Liver (tissue), 9 donors: ENCODE results near the gene EDAR. TPM values are rescaled to one million over a fixed set of nuclear protein-coding genes. Genes with fewer than 3 reads are reported as not detected.

Source experiments
- DNase-seq: peaks from one replicate; pipeline ENCODE4 v3.0.0-alpha.2; 2017; ENCODE audit warnings: low spot score
- H3K27ac ChIP-seq, 2 donors: one replicate each; pipeline ENCODE4 v1.7.0; 2013; ENCODE audit warnings: inconsistent platforms in 2 of 2, low read length in 2 of 2, control low read depth in 1 of 2, low read depth in 1 of 2, mild to moderate bottlenecking in 1 of 2
- H3K27me3 ChIP-seq, 4 donors: one replicate each; pipeline versions ENCODE4 v1.6.1 to v1.7.0; 2013; ENCODE audit warnings: low read length in 3 of 4, inconsistent platforms in 1 of 4, mild to moderate bottlenecking in 1 of 4, moderate library complexity in 1 of 4; ENCODE audit not compliant: control insufficient read depth in 4 of 4, insufficient read depth in 4 of 4
- H3K36me3 ChIP-seq, 4 donors: one replicate each; pipeline versions ENCODE4 v1.6.1 to v1.7.0; 2013; ENCODE audit warnings: low read length in 3 of 4, mild to moderate bottlenecking in 3 of 4, low read depth in 1 of 4, moderate library complexity in 1 of 4; ENCODE audit not compliant: control insufficient read depth in 4 of 4, insufficient read depth in 3 of 4
- H3K4me1 ChIP-seq, 4 donors: one replicate each; pipeline versions ENCODE4 v1.6.1 to v1.7.0; 2013; ENCODE audit warnings: low read length in 3 of 4, mild to moderate bottlenecking in 3 of 4, moderate library complexity in 1 of 4; ENCODE audit not compliant: control insufficient read depth in 4 of 4, insufficient read depth in 4 of 4
- H3K4me3 ChIP-seq, 3 donors: one replicate each; pipeline versions ENCODE4 v1.6.1 to v1.7.0; 2013; ENCODE audit warnings: low read length in 3 of 3, control low read depth in 1 of 3, low read depth in 1 of 3, mild to moderate bottlenecking in 1 of 3
- H3K9ac ChIP-seq, 2 donors: one replicate each; pipeline ENCODE4 v1.7.0; 2013; ENCODE audit warnings: low read length in 2 of 2, mild to moderate bottlenecking in 2 of 2, moderate library complexity in 2 of 2, control low read depth in 1 of 2, low read depth in 1 of 2
- H3K9me3 ChIP-seq, 4 donors: one replicate each; pipeline versions ENCODE4 v1.6.1 to v1.7.0; 2013; ENCODE audit warnings: low read length in 3 of 4; ENCODE audit not compliant: control insufficient read depth in 4 of 4
- ATF3 ChIP-seq: IDR thresholded peaks from 2 replicates; pipeline ENCODE4 v1.6.1; 2016; ENCODE audit warnings: antibody characterized with exemption
- EGR1 ChIP-seq, 2 donors: IDR thresholded peaks; 2 replicates each; pipeline ENCODE4 v1.6.1; 2016 to 2018; ENCODE audit warnings: antibody characterized with exemption in 2 of 2, low read depth in 2 of 2
- FOXA1 ChIP-seq: IDR thresholded peaks from 2 replicates; pipeline ENCODE4 v1.6.1; 2016; ENCODE audit warnings: antibody characterized with exemption
- FOXA2 ChIP-seq: IDR thresholded peaks from 2 replicates; pipeline ENCODE4 v1.6.1; 2016; ENCODE audit warnings: antibody characterized with exemption
- GABPA ChIP-seq, 2 donors: IDR thresholded peaks in 1 of 2; conservative IDR thresholded peaks in 1 of 2; 2 replicates each; pipeline ENCODE4 v1.6.1; 2016; ENCODE audit warnings: antibody characterized with exemption in 2 of 2, mild to moderate bottlenecking in 1 of 2, moderate library complexity in 1 of 2
- HNF4A ChIP-seq, 2 donors: conservative IDR thresholded peaks; 2 replicates each; pipeline ENCODE4 v1.6.1; 2016; ENCODE audit warnings: antibody characterized with exemption in 2 of 2, mild to moderate bottlenecking in 2 of 2
- HNF4G ChIP-seq: IDR thresholded peaks from 2 replicates; pipeline ENCODE4 v1.6.1; 2016; ENCODE audit warnings: antibody characterized with exemption
- JUND ChIP-seq, 2 donors: IDR thresholded peaks; 2 replicates each; pipeline ENCODE4 v1.6.1; 2016; ENCODE audit warnings: antibody characterized with exemption in 2 of 2
- NR2F2 ChIP-seq: IDR thresholded peaks from 2 replicates; pipeline ENCODE4 v1.6.1; 2016; ENCODE audit warnings: antibody characterized with exemption
- RAD21 ChIP-seq, 2 donors: IDR thresholded peaks; 2 replicates each; pipeline ENCODE4 v1.6.1; 2016; ENCODE audit warnings: antibody characterized with exemption in 2 of 2, mild to moderate bottlenecking in 2 of 2
- REST ChIP-seq: IDR thresholded peaks from 2 replicates; pipeline ENCODE4 v1.6.1; 2016; ENCODE audit warnings: antibody characterized with exemption, mild to moderate bottlenecking
- RXRA ChIP-seq, 2 donors: IDR thresholded peaks; 2 replicates each; pipeline ENCODE4 v1.6.1; 2017 to 2018; ENCODE audit warnings: antibody characterized with exemption in 2 of 2, mild to moderate bottlenecking in 1 of 2
- SP1 ChIP-seq: IDR thresholded peaks from 2 replicates; pipeline ENCODE4 v1.6.1; 2018; ENCODE audit warnings: antibody characterized with exemption, mild to moderate bottlenecking
- TAF1 ChIP-seq: conservative IDR thresholded peaks from 2 replicates; pipeline ENCODE4 v1.6.1; 2016; ENCODE audit warnings: antibody characterized with exemption, mild to moderate bottlenecking
- YY1 ChIP-seq: IDR thresholded peaks from 2 replicates; pipeline ENCODE4 v1.6.1; 2016; ENCODE audit warnings: antibody characterized with exemption, mild to moderate bottlenecking
- ZBTB33 ChIP-seq: IDR thresholded peaks from 2 replicates; pipeline ENCODE4 v1.6.1; 2016; ENCODE audit warnings: antibody characterized with exemption
- WGBS: extraction: QIAGEN DNeasy Blood & Tissue Kit; methylation state at CpG from one replicate; pipeline ENCODE4 v1.1.7; 2013; 5-methylcytosine and 5-hydroxymethylcytosine counted together
- polyA plus RNA-seq, 2 donors: library from polyadenylated mRNA; stranded (reverse) in 1 of 2; unstranded in 1 of 2; fragments of 200-250 nt in 1 of 2; fragments of >200 nt in 1 of 2; fragmentation: Nextera tagmentation in 1 of 2; extraction: Ambion mirVana in 1 of 2; gene quantifications; one replicate each; pipeline versions ENCODE4 v1.2.1 to v1.2.3, GENCODE V29; 2013 to 2015
- total RNA-seq, 2 donors: library from RNA; depleted of rRNA; stranded (reverse); fragments of >200 nt; gene quantifications; one replicate each; pipeline ENCODE4 v1.2.3, GENCODE V29; 2014
- TF ChIP-seq, protein P1 (sequence below): IDR thresholded peaks from 2 replicates; pipeline ENCODE4 v1.6.1; 2016; ENCODE audit warnings: antibody characterized with exemption
- TF ChIP-seq, protein P2 (sequence below): fragments of 150-350 bp; IDR thresholded peaks from 2 replicates; pipeline ENCODE4 v1.5.1; 2017; ENCODE audit warnings: improper control_type of control experiment, low read depth, low read length; ENCODE audit not compliant: missing input control
- donor health status: healthy.
- donor health status: healthy.
- donor health status: healthy.
- donor health status: healthy.
- donor health status: healthy.

EDAR gene
- total and polyA plus RNA-seq, 4 donors: 0.09 to 0.50 (median 0.10) TPM

DNA sequence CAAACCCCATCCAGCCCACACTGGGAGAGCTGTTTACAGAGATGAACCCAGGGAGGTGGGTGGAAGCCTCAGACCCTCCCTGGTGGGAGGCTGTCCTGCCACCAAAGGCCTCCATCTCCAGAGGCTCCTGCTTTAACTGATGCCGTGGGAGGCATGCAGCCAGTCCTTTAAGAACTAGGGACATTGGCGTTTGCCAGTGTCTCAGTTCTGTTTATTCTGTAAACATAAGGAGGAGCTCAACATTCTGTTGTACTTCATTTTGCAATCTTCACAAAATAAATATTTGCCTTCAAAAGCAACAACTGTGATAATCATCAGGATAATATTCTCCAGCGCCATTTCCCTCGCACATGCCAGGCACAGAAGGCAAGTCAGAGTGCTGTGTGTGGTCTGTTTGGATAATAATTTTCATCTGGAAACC is 6.8 kb downstream of the EDAR start:
- DNase-seq: no peak
- Histone ChIP-seq H3K4me1 (peaks cover 4 to 35% (median 23%) of the 10 kb centered on the region in 4 donors), H3K9ac (no peak overlapping the region), H3K27ac (no peak overlapping the region), H3K4me3 (no peak overlapping the region), H3K36me3 (no peaks in the 10 kb centered on the region), H3K9me3 (no peaks in the 10 kb centered on the region), H3K27me3 (no peaks in the 10 kb centered on the region)
- WGBS: 24% methylated on average over 4 of the region's 4 CpGs
- peak in 1 of 2 donors; percentile 43 for TF ChIP-seq RXRA (IDR thresholded peaks at IDR 0.05)
- TF ChIP-seq, protein P1, sequence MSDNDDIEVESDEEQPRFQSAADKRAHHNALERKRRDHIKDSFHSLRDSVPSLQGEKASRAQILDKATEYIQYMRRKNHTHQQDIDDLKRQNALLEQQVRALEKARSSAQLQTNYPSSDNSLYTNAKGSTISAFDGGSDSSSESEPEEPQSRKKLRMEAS: peak; percentile 39
- no peak for TF ChIP-seq TAF1
- peak in 1 of 2 donors; percentile 30 for TF ChIP-seq HNF4A (conservative IDR thresholded peaks at IDR 0.05)
- TF ChIP-seq ZBTB33: no peak
- no peak for TF ChIP-seq FOXA1
- peak; percentile 43 for TF ChIP-seq YY1
- no peak for TF ChIP-seq SP1
- no peak for TF ChIP-seq GABPA (IDR thresholded peaks at IDR 0.05 in 1 of 2, conservative IDR thresholded peaks at IDR 0.05 in 1 of 2)
- TF ChIP-seq FOXA2: peak; percentile 27
- no peak for TF ChIP-seq REST

DNA sequence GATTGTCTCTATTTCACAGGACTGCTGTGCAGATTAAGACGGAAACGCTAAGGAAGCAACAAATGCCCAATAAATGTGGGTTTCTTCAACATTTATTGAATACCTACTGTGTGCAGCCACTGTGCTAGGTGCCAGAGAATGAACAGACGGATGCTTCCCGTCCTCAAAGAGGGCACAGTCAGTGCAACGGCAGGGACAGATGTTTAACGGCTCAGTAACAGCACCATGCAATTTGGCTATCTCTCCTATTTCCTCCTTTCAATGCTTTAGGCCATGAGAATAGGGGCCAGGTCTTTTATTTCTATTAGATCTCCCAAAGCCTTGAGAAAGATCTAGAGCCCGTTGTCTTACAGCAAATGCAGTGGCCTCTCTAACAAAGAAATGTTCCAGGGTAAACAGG is 7.2 kb downstream of the EDAR start:
- Histone ChIP-seq H3K27ac (no peak overlapping the region), H3K27me3 (no peaks in the 10 kb centered on the region), H3K36me3 (no peaks in the 10 kb centered on the region), H3K4me1 (peaks cover 4 to 35% (median 23%) of the 10 kb centered on the region in 4 donors), H3K4me3 (no peak overlapping the region), H3K9me3 (no peaks in the 10 kb centered on the region), H3K9ac (no peak overlapping the region)
- 59% methylated on average over 7 of the region's 7 CpGs for WGBS
- no peak for DNase-seq
- TF ChIP-seq HNF4G: no peak
- no peak for TF ChIP-seq RXRA (IDR thresholded peaks at IDR 0.05)
- no peak for TF ChIP-seq RAD21 (IDR thresholded peaks at IDR 0.05)
- TF ChIP-seq FOXA1: no peak
- no peak for TF ChIP-seq JUND (IDR thresholded peaks at IDR 0.05)

GRCh38 chr2:108980076-108980475 is 8.9 kb downstream of the EDAR start:
- H3K27me3 ChIP-seq: no peaks in the 10 kb centered on the region
- no peak overlapping the region for H3K9ac ChIP-seq
- TF ChIP-seq ATF3: no peak
- TF ChIP-seq EGR1 (IDR thresholded peaks at IDR 0.05; ENCODE audit: low read depth in 2 of 2): no peak
- no peak for TF ChIP-seq HNF4G
- TF ChIP-seq GABPA (IDR thresholded peaks at IDR 0.05 in 1 of 2, conservative IDR thresholded peaks at IDR 0.05 in 1 of 2): no peak
- no peak for TF ChIP-seq YY1
- TF ChIP-seq NR2F2: no peak
- no peak for TF ChIP-seq RXRA (IDR thresholded peaks at IDR 0.05)
- TF ChIP-seq FOXA1: no peak
- no peak for TF ChIP-seq TAF1
- TF ChIP-seq, protein P2, sequence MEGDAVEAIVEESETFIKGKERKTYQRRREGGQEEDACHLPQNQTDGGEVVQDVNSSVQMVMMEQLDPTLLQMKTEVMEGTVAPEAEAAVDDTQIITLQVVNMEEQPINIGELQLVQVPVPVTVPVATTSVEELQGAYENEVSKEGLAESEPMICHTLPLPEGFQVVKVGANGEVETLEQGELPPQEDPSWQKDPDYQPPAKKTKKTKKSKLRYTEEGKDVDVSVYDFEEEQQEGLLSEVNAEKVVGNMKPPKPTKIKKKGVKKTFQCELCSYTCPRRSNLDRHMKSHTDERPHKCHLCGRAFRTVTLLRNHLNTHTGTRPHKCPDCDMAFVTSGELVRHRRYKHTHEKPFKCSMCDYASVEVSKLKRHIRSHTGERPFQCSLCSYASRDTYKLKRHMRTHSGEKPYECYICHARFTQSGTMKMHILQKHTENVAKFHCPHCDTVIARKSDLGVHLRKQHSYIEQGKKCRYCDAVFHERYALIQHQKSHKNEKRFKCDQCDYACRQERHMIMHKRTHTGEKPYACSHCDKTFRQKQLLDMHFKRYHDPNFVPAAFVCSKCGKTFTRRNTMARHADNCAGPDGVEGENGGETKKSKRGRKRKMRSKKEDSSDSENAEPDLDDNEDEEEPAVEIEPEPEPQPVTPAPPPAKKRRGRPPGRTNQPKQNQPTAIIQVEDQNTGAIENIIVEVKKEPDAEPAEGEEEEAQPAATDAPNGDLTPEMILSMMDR: no peak
- TF ChIP-seq JUND (IDR thresholded peaks at IDR 0.05): no peak
- no peaks in the 10 kb centered on the region for H3K36me3 ChIP-seq
- H3K4me3 ChIP-seq: no peak overlapping the region
- no peak for DNase-seq
- H3K4me1 ChIP-seq: peaks cover 4 to 35% (median 23%) of the 10 kb centered on the region in 4 donors
- 73% methylated on average over 6 of the region's 6 CpGs for WGBS
- H3K9me3 ChIP-seq: no peaks in the 10 kb centered on the region
- H3K27ac ChIP-seq: no peak overlapping the region
